Coronary artery (tissue), 2 donors: ENCODE data around the gene RNF40.

Source experiments
- DNase-seq: peaks from one replicate; pipeline ENCODE4 v3.0.0-alpha.2; 2017; ENCODE audit warnings: low spot score
- H3K27ac ChIP-seq, 2 donors: fragments of 200-600 bp; sonication (generic); one replicate each; pipeline ENCODE4 v1.5.1; 2016 to 2019
- H3K4me3 ChIP-seq: fragments of 200-600 bp; sonication (generic); 2 replicates; pipeline ENCODE4 v1.5.1; 2016; ENCODE audit warnings: mild to moderate bottlenecking, moderate library complexity
- CTCF ChIP-seq: fragments of 200-600 bp; sonication (generic); IDR thresholded peaks from one replicate; pipeline ENCODE4 v1.5.1; 2019; ENCODE audit warnings: antibody characterized with exemption

Gene RNF40

GRCh38 chr16:30740364-30741251, 21.5 kb upstream of the RNF40 start:
- H3K4me3 ChIP-seq = peak overlapping the region; percentile 11
- peak; percentile 85 for DNase-seq
- H3K27ac ChIP-seq = peak overlapping the region; percentile 58 to 80
- TF ChIP-seq CTCF = no peak

GRCh38 chr16:30741461-30741914, 20.6 kb upstream of the RNF40 start:
- H3K27ac ChIP-seq = peak overlapping the region; percentile 58 to 80
- H3K4me3 ChIP-seq = no peak overlapping the region
- no peak for DNase-seq

DNA sequence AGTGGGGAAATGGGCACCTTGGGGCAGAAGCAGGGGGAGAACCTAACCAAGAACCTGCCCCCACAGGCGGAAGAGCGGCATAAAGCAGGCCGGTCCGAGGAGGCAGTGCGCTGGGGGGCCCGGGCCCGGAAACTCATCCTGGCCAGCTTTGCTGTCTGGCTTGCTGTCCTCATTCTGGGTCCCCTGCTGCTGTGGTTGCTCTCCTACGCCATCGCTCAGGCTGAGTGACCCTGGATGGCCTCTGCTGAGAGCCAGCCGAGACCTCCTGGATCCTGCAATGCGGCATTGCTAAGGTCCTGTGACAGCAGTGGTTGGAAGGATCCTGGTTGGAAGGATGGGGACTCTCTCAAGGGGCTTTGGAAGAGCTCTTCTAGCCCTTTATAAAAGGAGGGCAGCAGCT, 18.4 kb upstream of the RNF40 start:
- no peak for DNase-seq
- Histone ChIP-seq H3K4me3 (no peak overlapping the region), H3K27ac (peak overlapping the region in 1 of 2 donors; percentile 17)
- TF ChIP-seq CTCF = no peak

More at GRCh38 chr16:30741461-30741914, 20.6 kb upstream of the RNF40 start:
- TF ChIP-seq CTCF = no peak

- no peak overlapping the region for H3K4me3 ChIP-seq
- peak overlapping the region in 1 of 2 donors; percentile 17 for H3K27ac ChIP-seq
- no peak for TF ChIP-seq CTCF
- DNase-seq = no peak
These were observed 17.9 kb upstream of the RNF40 start for GRCh38 chr16:30744183-30744582.

DNA sequence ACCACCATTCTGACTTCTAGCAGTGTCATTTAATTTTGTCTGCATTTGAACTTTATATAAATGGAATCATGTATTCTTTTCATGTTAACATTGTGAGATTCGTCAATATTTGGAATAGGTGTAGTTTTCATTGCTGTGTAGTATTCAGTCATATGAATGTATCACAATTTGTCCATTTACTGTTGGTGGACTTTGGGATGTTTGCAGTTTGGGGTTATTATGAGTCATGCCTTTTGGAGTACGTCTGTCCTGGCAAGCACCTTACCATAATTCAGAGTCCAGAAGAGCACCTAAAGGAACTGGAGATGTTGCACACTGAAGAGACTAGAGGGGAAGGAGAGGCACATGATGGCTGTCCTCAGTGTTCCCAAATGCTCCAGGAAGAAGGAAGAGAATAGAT, 17.0 kb upstream of the RNF40 start:
- Histone ChIP-seq H3K4me3 (no peak overlapping the region), H3K27ac (no peak overlapping the region)
- DNase-seq = no peak
- no peak for TF ChIP-seq CTCF

GRCh38 chr16:30746638-30747175, 15.4 kb upstream of the RNF40 start:
- DNase-seq = no peak
- TF ChIP-seq CTCF = no peak
- H3K4me3 ChIP-seq = no peak overlapping the region
- H3K27ac ChIP-seq = no peak overlapping the region
